GM10266 (cell line): ENCODE data around the gene CASD1.

Source experiments
- DNase-seq: peaks from one replicate; pipeline ENCODE4 v3.0.0; 2012; ENCODE audit errors: extremely low spot score
- TF ChIP-seq, protein P1 (sequence below): IDR thresholded peaks from 2 replicates; pipeline ENCODE4 v1.5.1; 2012; ENCODE audit warnings: mild to moderate bottlenecking, low read depth; ENCODE audit not compliant: control insufficient read depth, insufficient read depth; ENCODE audit errors: missing control alignments

Gene CASD1

DNA sequence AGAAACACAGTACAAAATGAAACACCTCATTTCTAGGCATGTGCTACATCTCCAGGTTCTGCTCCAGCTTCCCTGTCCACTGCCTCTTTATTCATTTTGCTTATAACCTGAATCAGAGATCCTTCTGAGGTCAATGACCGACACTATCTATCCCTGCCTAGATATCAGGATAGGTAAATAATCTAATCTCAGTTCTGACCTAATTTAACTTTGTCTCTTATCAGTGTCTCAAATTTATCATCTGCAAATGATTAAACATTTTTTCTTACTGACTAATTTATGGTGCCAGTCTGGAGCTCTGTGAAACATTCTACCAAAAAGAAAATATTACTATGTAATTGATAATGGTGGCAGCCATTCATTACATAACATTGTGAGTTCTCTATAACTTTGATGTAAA is 85.3 kb downstream of the CASD1 start:
- TF ChIP-seq, protein P1, sequence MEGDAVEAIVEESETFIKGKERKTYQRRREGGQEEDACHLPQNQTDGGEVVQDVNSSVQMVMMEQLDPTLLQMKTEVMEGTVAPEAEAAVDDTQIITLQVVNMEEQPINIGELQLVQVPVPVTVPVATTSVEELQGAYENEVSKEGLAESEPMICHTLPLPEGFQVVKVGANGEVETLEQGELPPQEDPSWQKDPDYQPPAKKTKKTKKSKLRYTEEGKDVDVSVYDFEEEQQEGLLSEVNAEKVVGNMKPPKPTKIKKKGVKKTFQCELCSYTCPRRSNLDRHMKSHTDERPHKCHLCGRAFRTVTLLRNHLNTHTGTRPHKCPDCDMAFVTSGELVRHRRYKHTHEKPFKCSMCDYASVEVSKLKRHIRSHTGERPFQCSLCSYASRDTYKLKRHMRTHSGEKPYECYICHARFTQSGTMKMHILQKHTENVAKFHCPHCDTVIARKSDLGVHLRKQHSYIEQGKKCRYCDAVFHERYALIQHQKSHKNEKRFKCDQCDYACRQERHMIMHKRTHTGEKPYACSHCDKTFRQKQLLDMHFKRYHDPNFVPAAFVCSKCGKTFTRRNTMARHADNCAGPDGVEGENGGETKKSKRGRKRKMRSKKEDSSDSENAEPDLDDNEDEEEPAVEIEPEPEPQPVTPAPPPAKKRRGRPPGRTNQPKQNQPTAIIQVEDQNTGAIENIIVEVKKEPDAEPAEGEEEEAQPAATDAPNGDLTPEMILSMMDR = no peak
- DNase-seq = no peak

DNA sequence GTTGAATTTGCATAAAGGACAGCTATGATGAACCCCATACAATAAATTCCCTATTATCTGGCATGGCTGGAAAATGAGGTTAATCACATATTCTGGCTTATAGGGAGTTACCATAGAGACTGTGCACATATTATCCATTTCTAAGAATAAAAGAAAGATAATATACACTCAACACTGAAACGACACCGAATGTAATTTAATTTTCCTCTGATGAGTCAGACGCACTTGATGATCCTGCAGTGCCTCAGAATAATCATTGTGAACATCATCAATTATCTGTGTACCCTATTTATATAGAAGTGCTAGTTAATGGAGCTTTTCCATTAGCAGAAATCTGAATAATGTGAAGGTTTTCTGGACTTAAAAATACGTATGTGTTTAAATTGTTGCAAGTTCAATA is 86.1 kb downstream of the CASD1 start:
- DNase-seq = no peak
- TF ChIP-seq, protein P1 = no peak

DNA sequence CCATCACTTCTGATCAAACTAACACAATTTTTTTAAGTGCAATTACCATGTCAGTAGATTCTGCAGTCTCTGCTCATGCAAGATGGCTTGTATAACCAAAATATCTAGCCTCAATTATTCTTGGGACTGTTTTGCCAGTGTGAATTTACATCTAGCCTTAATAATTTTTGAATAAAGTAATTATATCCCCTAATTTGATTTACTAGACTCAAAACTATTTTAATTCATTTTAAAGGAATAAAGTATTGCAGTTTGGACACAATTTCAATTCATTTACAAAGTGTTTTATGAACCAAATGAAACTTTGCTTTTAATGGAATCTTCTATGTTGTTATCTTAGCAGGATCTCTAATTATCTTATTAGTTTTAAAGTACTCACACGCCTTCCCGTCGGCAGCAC is 90.7 kb downstream of the CASD1 start:
- no peak for DNase-seq
- TF ChIP-seq, protein P1 = no peak

DNA sequence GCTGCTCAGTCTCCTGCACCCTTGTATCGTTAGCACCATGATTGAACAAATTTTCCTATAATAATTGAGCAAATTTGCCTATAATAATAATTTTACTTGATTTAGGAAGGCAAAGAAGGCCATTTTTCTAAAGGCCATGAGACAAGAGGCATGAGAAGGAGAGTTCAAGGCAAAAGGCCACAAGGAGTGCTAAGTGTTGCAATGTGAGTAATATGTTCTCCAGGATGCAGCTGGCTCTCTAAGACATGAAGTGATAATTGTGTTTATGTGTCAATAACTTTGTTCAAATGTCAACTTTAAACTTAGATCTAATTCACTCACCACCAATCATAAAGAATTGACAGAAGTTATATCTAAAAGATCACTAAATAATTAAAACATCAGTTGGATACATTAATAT is 92.6 kb downstream of the CASD1 start:
- DNase-seq = no peak
- TF ChIP-seq, protein P1 = no peak

DNA sequence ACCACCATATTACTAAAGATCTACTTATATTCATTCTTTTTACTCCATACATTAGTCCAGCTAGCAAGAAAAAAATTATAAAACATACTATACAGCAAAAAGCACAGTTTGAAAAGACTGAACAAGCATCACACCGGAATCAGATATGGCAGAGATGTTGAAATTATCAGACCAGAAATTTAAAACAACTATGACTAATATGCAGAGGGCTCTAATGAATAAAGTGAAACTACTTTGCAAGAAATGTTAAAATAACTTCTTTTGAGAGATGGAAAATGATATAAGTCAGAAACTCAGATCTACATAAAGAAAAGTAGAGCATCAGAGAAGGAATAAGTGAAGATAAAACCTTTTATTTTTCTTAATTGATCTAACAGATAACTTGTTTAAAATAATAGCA is 95.4 kb downstream of the CASD1 start:
- DNase-seq = no peak
- TF ChIP-seq, protein P1 = no peak
